H9 (cell line): Measurements from ENCODE around the gene TBC1D4. TPM values are rescaled to one million over a fixed set of nuclear protein-coding genes. Genes with fewer than 3 reads are reported as not detected.

Source experiments
- DNase-seq: peaks from one replicate; pipeline ENCODE4 v3.0.0-alpha.2; 2017
- H2AFZ ChIP-seq: one replicate; pipeline ENCODE4 v1.6.1; 2013; ENCODE audit warnings: mild to moderate bottlenecking, low read length, control low read depth, moderate library complexity
- H2AK5ac ChIP-seq: 2 replicates; pipeline ENCODE4 v1.6.1; 2013; ENCODE audit warnings: low read length, control low read depth, mixed read lengths; ENCODE audit not compliant: insufficient read length
- H2BK120ac ChIP-seq: one replicate; pipeline ENCODE4 v1.6.1; 2013; ENCODE audit warnings: low read depth, mild to moderate bottlenecking, low read length, control low read depth, inconsistent platforms; ENCODE audit not compliant: poor library complexity, severe bottlenecking
- H2BK12ac ChIP-seq: 2 replicates; pipeline ENCODE4 v1.6.1; 2013; ENCODE audit warnings: low read length, control low read depth, mixed read lengths, low read depth; ENCODE audit not compliant: insufficient read length
- H2BK15ac ChIP-seq: 2 replicates; pipeline ENCODE4 v1.6.1; 2013; ENCODE audit warnings: low read depth, low read length, control low read depth
- H2BK20ac ChIP-seq: one replicate; pipeline ENCODE4 v1.6.1; 2013; ENCODE audit warnings: low read depth, mild to moderate bottlenecking, low read length, control low read depth, inconsistent platforms; ENCODE audit not compliant: poor library complexity, severe bottlenecking
- H2BK5ac ChIP-seq: 2 replicates; pipeline ENCODE4 v1.6.1; 2013; ENCODE audit warnings: low read length, control low read depth, mixed read lengths; ENCODE audit not compliant: insufficient read length
- H3K14ac ChIP-seq: 2 replicates; pipeline ENCODE4 v1.6.1; 2013; ENCODE audit warnings: low read length, control low read depth; ENCODE audit not compliant: insufficient read depth
- H3K18ac ChIP-seq: 2 replicates; pipeline ENCODE4 v1.6.1; 2013; ENCODE audit warnings: low read depth, mild to moderate bottlenecking, mixed read lengths, low read length, control low read depth; ENCODE audit not compliant: insufficient read length
- H3K23ac ChIP-seq: 2 replicates; pipeline ENCODE4 v1.6.1; 2013; ENCODE audit warnings: low read length, control low read depth, mixed read lengths, low read depth; ENCODE audit not compliant: insufficient read length
- H3K23me2 ChIP-seq: 2 replicates; pipeline ENCODE4 v1.6.1; 2013; ENCODE audit warnings: low read depth, mild to moderate bottlenecking, mixed read lengths, low read length, control low read depth; ENCODE audit not compliant: insufficient read length, poor library complexity, severe bottlenecking
- H3K27ac ChIP-seq: 2 replicates; pipeline ENCODE4 v1.5.1; 2013; ENCODE audit warnings: low read length, control low read depth, mixed read lengths, low read depth; ENCODE audit not compliant: insufficient read length
- H3K27me3 ChIP-seq: 2 replicates; pipeline ENCODE4 v1.6.1; 2013; ENCODE audit warnings: low read length, control low read depth, inconsistent platforms; ENCODE audit not compliant: insufficient read depth
- H3K4ac ChIP-seq: 2 replicates; pipeline ENCODE4 v1.6.1; 2013; ENCODE audit warnings: low read depth, mild to moderate bottlenecking, control low read depth, inconsistent platforms, low read length, moderate library complexity
- H3K4me1 ChIP-seq: 2 replicates; pipeline ENCODE4 v1.6.1; 2013; ENCODE audit warnings: low read length, control low read depth, inconsistent platforms; ENCODE audit not compliant: insufficient read depth
- H3K4me2 ChIP-seq: 2 replicates; pipeline ENCODE4 v1.6.1; 2013; ENCODE audit warnings: low read length, control low read depth, mixed read lengths; ENCODE audit not compliant: insufficient read length, insufficient read depth
- H3K56ac ChIP-seq: 2 replicates; pipeline ENCODE4 v1.6.1; 2013; ENCODE audit warnings: low read depth, mild to moderate bottlenecking, mixed read lengths, low read length, control low read depth; ENCODE audit not compliant: insufficient read length
- H3K79me1 ChIP-seq: 2 replicates; pipeline ENCODE4 v1.6.1; 2013; ENCODE audit warnings: low read depth, mild to moderate bottlenecking, moderate library complexity, low read length, control low read depth, inconsistent platforms; ENCODE audit not compliant: insufficient read depth, poor library complexity, severe bottlenecking
- H3K79me2 ChIP-seq: 2 replicates; pipeline ENCODE4 v1.6.1; 2013; ENCODE audit warnings: low read length, control low read depth, inconsistent platforms; ENCODE audit not compliant: insufficient read depth
- H3K9ac ChIP-seq: 2 replicates; pipeline ENCODE4 v1.6.1; 2013; ENCODE audit warnings: low read length, control low read depth, mixed read lengths; ENCODE audit not compliant: insufficient read length; ENCODE audit errors: extremely low read depth
- H3K9me3 ChIP-seq: one replicate; pipeline ENCODE4 v1.6.1; 2013; ENCODE audit warnings: low read depth, low read length, inconsistent platforms; ENCODE audit not compliant: control insufficient read depth
- H3T11ph ChIP-seq: one replicate; pipeline ENCODE4 v1.6.1; 2013; ENCODE audit warnings: mild to moderate bottlenecking, low read length, control low read depth, inconsistent platforms
- H4K20me1 ChIP-seq: one replicate; pipeline ENCODE4 v1.6.1; 2013; ENCODE audit not compliant: control insufficient read depth, insufficient read length, insufficient read depth
- H4K5ac ChIP-seq: 2 replicates; pipeline ENCODE4 v1.6.1; 2013; ENCODE audit warnings: low read depth, mild to moderate bottlenecking, mixed read lengths, low read length, control low read depth; ENCODE audit not compliant: insufficient read length
- H4K8ac ChIP-seq: replicated peaks from 2 replicates; pipeline ENCODE4 v1.6.1; 2013; ENCODE audit warnings: low read length, control low read depth, mixed read lengths, low read depth; ENCODE audit not compliant: insufficient read length
- H4K91ac ChIP-seq: 2 replicates; pipeline ENCODE4 v1.6.1; 2013; ENCODE audit warnings: low read depth, mild to moderate bottlenecking, moderate library complexity, mixed read lengths, low read length, control low read depth; ENCODE audit not compliant: insufficient read length
- H3K27ac Mint-ChIP-seq, 3 experiments: 2 replicates in 2 of 3; 3 replicates in 1 of 3; pipeline ENCODE4 v1.8.0; 2020 to 2021; ENCODE audit warnings: mixed read lengths in 3 of 3, mild to moderate bottlenecking in 1 of 3, moderate library complexity in 1 of 3
- H3K27me3 Mint-ChIP-seq: 2 replicates; pipeline ENCODE4 v1.8.0; 2021; ENCODE audit warnings: low read depth, mild to moderate bottlenecking, moderate library complexity, mixed read lengths
- H3K36me3 Mint-ChIP-seq, 3 experiments: 2 replicates in 2 of 3; 3 replicates in 1 of 3; pipeline ENCODE4 v1.8.0; 2020 to 2021; ENCODE audit warnings: low read depth in 3 of 3, mixed read lengths in 3 of 3; ENCODE audit not compliant: insufficient read depth in 1 of 3
- H3K4me1 Mint-ChIP-seq, 2 experiments: 2 replicates each; pipeline ENCODE4 v1.8.0; 2020; ENCODE audit warnings: mixed read lengths in 2 of 2
- H3K4me3 Mint-ChIP-seq, 2 experiments: 2 replicates in 1 of 2; 3 replicates in 1 of 2; pipeline ENCODE4 v1.8.0; 2020 to 2021; ENCODE audit warnings: mild to moderate bottlenecking in 2 of 2, mixed read lengths in 2 of 2, moderate library complexity in 1 of 2
- H3K9me3 Mint-ChIP-seq, 2 experiments: 2 replicates in 1 of 2; 3 replicates in 1 of 2; pipeline ENCODE4 v1.8.0; 2020; ENCODE audit warnings: mild to moderate bottlenecking in 2 of 2, mixed read lengths in 2 of 2, moderate library complexity in 1 of 2
- CTCF ChIP-seq: fragments of 200-600 bp; sonication (generic); conservative IDR thresholded peaks from 3 replicates; pipeline ENCODE4 v1.8.0; 2021; ENCODE audit warnings: antibody characterized with exemption, mild to moderate bottlenecking
- WGBS: extraction: QIAGEN DNeasy Blood & Tissue Kit; methylation state at CpG from one replicate; pipeline ENCODE4 v1.1.7; 2013; ENCODE audit warnings: missing lambda C conversion rate, low lambda C conversion rate, mixed read lengths; ENCODE audit not compliant: insufficient read length; ENCODE audit errors: extremely low coverage; 5-methylcytosine and 5-hydroxymethylcytosine counted together
- total RNA-seq: library from RNA; stranded (reverse); gene quantifications from 2 replicates; pipeline ENCODE4 v1.2.1, GENCODE V29; 2021

The TBC1D4 gene
- total RNA-seq, 1 experiment from 2014 or later = 10.5 TPM

- H3K9ac ChIP-seq = no peak overlapping the region
- no peak overlapping the region for H4K8ac ChIP-seq
- H3K27me3 ChIP-seq = no peaks in the 10 kb centered on the region
- no peak overlapping the region for H2BK120ac ChIP-seq
- H3K79me2 ChIP-seq = no peaks in the 10 kb centered on the region; the same call in 1 of the 2 replicates
- H2BK12ac ChIP-seq = no peak overlapping the region
- H3K36me3 Mint-ChIP-seq = peaks cover 3 to 6% (median 5%) of the 10 kb centered on the region in 3 experiments
- H2AK5ac ChIP-seq = no peak overlapping the region
- H2BK5ac ChIP-seq = no peak overlapping the region
- H4K20me1 ChIP-seq = no peaks in the 10 kb centered on the region
- H3K79me1 ChIP-seq = no peaks in the 10 kb centered on the region
- no peak overlapping the region for H3K4me3 Mint-ChIP-seq
- no peak overlapping the region for H3K4me2 ChIP-seq
- no CpG with 5 or more reads among the region's 4 CpGs for WGBS
- no peak overlapping the region for H3K14ac ChIP-seq
- no peak overlapping the region for H3K23ac ChIP-seq
- H3K27ac ChIP-seq = no peak overlapping the region
- TF ChIP-seq CTCF = no peak
- H3K4ac ChIP-seq = no peak overlapping the region
- no peak overlapping the region for H3K56ac ChIP-seq
- no peaks in the 10 kb centered on the region for H3K23me2 ChIP-seq
- H3K4me1 Mint-ChIP-seq = peaks cover 8 to 12% of the 10 kb centered on the region in 2 experiments
- H4K5ac ChIP-seq = no peak overlapping the region
- peaks cover 4 to 8% of the 10 kb centered on the region in 2 experiments; a peak in 4 of 5 replicates for H3K9me3 Mint-ChIP-seq
- no peak overlapping the region for H4K91ac ChIP-seq
- no peaks in the 10 kb centered on the region for H3K27me3 Mint-ChIP-seq
- H2AFZ ChIP-seq = no peak overlapping the region
- no peak overlapping the region for H3K18ac ChIP-seq
- H3K27ac Mint-ChIP-seq = no peak overlapping the region
- no peaks in the 10 kb centered on the region for H3K4me1 ChIP-seq
- DNase-seq = no peak
- H2BK15ac ChIP-seq = no peak overlapping the region
- H3K9me3 ChIP-seq = peaks cover under 1% of the 10 kb centered on the region
- no peak overlapping the region for H2BK20ac ChIP-seq
- H3T11ph ChIP-seq = no peak overlapping the region
These were observed 11.3 kb downstream of the TBC1D4 start for GRCh38 chr13:75470676-75471075.
